HTR-8/SVneo (cell line): ENCODE measurements around the gene ZNF791.
A peak's percentile ranks its signal among the peaks of the same experiment; 100 is the strongest.
"Not testable (repeated sequence)": the region's sequence is repeated elsewhere in the genome, so short reads cannot be mapped to it uniquely, and the experiment has no call there.

Experiments
- DNase-seq: peaks from one replicate; pipeline ENCODE4 v3.0.0; 2011; ENCODE audit warnings: low spot score, mixed read lengths; ENCODE audit not compliant: insufficient read length
- FAIRE-seq: peaks from 2 replicates; lab custom pipeline; 2011; peaks lifted over from hg19 to GRCh38; lab: Jason Lieb, UNC

Gene ZNF791

DNA sequence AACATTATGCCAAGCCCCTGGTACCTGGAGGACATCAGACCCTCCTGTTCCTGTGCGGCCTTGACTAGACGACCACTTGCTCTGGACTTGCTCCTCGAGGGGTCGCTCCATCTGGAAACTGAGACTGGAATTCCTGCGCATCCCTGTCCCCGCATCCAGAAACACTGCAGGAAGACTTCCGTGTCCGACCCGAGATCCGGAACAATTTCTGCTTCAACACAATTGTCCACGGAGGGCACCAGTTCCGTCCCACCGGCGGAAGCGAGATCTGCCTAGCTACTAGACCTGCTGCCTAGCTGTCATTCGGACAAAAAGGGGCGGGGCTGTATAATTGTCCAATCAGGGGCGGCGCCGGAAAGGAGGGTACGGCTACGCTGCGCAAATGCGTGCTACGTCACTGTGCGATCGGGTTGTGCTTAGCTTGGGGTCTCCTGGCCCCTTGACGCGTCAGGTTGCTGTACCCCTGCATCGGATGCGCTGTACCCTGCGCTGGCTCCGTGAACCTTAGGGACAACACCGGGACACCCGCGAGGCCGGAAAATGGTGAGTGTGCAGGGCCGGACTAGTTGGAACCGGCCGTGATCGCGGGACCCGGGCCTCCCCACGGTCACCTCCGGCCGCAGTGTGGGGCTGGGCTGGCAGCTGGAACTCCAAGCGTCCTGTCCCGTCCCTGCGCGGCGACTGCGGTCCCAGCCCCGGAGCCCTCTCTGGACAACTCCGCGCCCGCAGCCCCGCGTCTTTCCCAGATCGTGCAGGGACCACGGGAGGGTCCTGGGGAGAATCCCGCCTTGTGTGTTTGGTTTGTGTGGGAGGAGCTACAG lies at the start of gene ZNF791, which contains the start of gene ZNF490:
Gene ZNF791 (plus strand): TSS at position 381 of the 821 bp plus-strand sequence. CDS start 160 bp downstream, at position 541.
Gene ZNF490 (minus strand): TSS at position 274 of the 821 bp plus-strand sequence. CDS start 133 bp downstream, at position 141.
- FAIRE-seq = peak; percentile 98

DNA sequence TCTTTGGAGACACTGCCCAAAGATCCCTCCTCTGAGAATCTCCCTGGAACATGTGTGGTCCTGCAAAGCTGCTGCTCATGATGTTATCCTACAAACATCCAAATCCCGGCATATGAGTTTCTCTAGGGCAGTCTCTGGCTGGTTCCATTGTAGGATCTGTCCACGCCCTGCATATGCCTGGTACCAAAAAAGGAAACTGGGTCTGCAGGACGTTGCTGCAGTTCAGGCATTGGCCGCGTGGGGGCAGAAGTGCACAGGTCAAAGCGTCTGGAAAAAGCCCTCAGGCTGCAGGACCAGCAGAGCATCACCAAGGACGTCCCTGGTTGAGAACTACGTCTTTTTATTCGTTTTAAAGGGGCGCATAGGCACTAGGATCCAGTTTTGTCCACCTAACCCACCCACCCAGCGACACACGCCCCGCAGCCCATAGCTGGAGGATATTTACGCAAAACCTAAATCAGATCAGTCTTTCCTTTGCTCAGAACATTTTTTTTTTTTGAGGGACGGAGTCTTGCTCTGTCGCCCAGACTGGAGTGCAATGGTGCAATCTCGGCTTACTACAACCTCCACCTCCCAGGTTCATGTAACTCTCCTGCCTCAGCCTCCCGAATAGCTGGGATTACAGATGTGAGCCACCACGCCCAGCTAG lies 46.6 kb upstream of the ZNF791 start:
- FAIRE-seq = peak; percentile 76
- DNase-seq = peak; percentile 91

More for the DNA sequence above, at the start of gene ZNF791, which contains the start of gene ZNF490:
- DNase-seq = peak; percentile 99

DNA sequence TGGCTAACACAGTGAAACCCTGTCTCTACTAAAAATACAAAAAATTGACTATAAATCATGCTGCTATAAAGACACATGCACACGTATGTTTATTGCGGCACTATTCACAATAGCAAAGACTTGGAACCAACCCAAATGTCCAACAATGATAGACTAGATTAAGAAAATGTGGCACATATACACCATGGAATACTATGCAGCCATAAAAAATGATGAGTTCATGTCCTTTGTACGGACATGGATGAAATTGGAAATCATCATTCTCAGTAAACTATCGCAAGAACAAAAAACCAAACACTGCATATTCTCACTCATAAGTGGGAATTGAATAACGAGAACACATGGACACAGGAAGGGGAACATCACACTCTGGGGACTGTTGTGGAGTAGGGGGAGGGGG lies 44.3 kb upstream of the ZNF791 start:
- FAIRE-seq, DNase-seq: not testable (repeated sequence)

DNA sequence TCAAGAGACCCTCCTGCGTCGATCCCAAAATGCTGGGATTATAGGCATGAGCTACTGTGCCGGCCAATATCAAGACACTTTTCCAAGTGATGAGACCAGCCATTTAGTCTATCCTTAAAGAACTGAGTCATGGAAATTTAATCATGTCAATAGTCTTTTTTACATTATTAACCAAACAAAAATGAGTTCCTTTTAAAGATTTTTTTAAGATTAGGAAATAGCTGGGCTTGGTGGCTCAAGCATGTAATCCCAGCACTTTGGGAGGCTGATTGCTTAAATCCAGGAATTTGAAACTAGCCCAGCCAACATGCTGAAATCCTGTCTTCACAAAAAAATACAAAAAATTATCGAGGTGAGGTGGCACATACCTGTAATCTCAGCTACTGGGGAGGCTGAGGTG lies 42.8 kb upstream of the ZNF791 start:
- FAIRE-seq = no peak

DNA sequence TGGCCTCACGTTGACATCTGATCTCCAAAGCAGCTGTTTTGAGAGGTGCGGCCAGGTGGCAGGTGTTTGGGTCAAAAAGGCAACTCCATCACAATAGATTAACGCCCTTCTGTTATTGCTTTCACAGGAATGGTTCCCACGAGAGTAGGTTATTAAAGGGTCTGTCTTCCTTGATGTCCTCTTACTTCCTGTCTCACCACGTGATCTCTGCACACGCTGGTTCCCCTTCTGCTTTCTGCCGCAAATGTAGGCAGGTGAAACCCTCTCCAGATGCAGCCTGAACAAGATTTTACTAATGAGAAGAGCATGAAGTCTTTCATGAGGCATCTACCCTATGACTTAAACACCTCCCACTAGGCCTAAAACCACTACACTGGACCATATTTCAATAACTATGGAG lies 36.7 kb upstream of the ZNF791 start:
- FAIRE-seq (no peak), DNase-seq (no peak)

More for the DNA sequence above, 42.8 kb upstream of the ZNF791 start:
- no peak for DNase-seq

DNA sequence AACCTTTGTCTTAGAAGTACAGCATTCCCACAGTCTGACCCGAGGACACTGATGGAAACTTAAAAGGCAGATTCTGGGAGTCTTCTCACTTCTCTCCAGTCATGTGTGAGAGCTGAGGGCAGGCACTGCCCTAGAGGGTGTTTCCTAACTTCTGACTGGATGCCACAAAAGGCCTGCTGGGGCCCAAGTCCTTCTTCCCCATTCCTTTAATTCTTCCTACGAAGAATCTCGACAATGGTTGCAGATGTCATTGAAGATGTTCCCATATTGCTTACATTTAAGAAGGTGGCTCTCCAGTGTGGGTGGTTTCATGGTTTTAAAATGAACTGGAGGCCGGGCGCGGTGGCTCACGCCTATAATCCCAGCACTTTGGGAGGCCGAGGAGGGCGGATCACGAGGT lies 32.1 kb upstream of the ZNF791 start:
- DNase-seq (no peak), FAIRE-seq (no peak)

DNA sequence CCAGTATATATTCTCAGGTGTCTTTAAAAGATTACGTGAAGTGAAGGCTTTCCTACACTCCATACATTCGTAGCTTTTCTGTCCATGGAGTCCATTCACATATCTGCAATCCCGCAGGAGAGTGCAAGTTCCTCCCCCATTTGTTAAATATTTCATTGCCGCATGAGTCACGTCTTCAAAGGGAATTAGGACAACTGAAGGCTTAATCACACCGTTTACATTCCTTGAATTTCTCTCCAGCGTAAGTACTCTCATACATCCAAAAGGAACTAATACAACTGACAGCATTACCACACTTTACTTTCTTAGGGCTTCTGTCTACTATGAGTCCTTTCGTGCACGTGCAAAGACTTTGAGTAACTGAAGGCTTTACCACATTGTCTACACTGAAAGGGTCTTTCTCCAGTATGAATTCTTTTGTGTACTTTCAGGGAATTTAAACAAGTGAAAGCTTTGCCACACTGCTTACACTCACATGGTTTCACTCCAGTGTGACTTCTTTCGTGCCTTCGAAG lies 30.5 kb upstream of the ZNF791 start:
- DNase-seq = peak; percentile 61
- peak; percentile 54 for FAIRE-seq

DNA sequence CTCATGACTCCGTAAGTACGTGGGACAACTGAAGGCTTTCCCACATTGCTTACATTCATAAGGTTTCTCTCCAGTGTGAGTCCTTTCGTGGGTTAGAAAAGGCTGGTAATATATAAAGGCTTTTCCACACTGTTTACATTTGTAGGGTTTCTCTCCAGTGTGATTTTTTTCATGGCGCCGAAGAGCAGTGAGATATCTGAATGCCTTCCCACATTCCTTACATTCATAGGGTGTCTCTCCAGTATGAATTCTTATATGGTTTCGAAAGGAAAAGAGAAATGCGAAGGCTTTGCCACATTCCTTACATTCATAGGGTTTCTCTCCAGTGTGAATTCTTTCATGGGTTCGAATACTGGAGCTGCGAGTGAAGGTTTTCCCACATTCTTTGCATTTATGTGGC lies 29.6 kb upstream of the ZNF791 start:
- no peak for DNase-seq
- no peak for FAIRE-seq

DNA sequence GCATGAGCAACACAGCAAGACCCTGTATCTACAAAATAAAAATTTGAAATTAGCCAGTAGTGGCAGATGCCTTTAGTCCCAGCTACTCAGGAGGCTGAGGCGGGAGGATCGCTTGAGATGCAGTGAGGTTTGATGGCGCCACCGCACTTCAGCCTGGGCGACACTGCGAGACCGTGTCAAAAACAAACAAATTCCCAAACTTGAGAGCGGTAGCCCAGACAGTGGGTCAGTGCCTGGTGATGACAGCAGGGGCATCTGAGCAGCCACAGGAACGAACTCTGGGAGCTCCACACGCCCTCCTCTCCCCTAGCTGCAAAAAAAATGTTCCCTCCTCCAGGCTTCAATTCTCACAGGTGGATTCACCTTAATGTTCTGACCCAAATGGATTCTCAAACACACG lies 14.2 kb upstream of the ZNF791 start:
- no peak for FAIRE-seq
- no peak for DNase-seq

DNA sequence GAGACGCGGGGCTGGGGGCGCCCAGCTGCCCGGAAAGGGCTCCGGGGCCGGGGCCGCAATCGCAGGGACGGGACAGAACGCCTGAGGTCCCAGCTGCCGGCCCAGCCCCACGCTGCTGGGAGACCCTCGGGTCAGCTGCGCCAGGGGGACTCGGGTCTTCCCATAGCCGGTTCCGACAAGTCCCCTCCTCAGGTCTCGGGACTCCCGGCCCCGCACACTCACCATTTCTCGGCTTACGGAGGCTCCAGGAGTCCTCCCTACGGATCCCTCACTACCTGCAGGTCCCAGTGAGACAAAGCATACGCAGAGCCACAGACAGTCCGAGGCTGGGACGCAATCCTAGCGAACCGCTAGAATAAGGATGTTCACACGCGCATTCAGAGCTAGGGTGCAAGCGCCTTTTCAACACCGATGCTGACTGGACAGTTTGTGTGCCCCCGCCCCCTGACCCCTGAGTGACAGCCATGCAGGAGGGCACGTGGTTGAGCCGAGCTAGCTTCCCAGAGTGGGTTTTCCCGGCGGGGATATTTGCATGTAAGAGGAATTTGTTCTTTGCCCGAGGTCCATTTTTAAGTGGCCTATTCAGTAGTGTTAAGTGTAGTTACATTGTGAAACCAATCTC lies 13.7 kb upstream of the ZNF791 start:
- FAIRE-seq = no peak
- DNase-seq = no peak

DNA sequence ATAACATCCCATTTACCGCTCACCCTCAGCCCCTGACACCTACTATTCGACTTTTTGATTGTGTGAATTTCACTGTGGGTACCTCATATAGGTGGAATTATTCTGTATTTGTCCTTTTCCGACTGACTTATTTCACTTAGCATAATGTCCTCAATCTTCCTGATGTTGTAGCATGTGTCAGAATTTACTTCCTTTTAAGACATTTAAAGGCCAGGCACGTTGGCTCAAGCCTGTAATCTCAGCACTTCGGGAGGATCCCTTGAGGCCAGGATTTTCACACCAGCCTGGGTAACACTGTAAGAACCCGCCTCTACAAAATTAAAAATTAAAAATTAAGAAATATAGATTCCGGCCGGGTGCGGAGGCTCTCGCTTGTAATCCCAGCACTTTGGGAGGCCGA lies 13.1 kb upstream of the ZNF791 start:
- FAIRE-seq (no peak), DNase-seq (no peak)

DNA sequence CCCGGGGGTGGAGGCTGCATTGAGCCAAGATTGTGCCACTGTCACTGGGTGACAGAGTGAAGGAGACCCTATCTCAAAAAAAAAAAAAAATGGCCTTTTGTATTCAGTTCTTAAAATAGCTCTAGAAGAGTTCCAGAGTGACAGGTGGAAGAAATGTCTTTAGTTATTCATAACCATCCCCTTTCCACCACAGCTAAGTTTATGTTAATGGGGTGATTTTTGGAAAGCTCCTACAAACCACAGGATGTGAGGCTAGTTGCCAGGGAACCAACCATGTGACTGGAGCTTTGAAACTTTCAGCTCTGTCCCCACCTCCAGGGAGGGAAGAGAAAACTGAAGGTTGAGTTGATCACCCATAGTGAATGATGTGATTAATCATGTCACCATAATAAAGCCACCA lies 7.0 kb upstream of the ZNF791 start:
- DNase-seq = no peak
- no peak for FAIRE-seq

DNA sequence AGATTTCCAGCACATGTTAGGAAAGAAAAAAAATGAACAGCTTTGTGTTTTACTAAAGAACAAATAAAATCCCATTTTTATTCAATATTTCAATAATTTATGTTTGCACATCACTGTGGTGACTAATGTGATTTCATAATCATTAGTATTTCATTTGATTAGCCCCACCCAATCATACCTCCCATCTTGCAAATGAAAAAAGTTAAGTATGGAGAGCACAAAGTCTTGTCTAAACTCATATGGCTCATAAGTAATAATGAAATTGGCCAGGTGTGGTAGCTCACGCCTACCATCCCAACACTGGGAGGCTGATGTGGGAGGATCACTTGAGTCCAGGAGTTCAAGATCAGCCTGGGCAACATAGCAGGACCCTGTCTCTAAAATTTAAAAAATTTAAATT lies 3.9 kb upstream of the ZNF791 start:
- no peak for FAIRE-seq
- DNase-seq = no peak

DNA sequence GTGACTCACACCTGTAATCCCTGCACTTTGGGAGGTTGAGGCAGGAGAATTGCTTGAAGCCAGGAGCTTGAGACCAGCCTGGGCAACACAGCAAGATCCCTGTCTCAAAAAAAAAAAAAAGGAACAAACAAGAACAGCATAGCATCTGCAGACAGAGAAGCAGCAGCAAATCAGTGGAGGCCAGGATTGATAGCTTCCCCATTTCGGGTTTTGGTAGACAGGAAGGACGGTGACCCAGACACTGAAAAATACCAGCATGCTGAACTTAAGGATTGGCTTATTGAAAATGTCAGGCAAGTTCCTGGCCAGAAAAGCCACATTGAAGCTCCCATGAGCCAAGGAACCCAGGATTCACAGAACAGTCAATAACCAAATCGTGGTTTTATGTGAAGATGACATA lies 3.1 kb upstream of the ZNF791 start:
- no peak for FAIRE-seq

DNA sequence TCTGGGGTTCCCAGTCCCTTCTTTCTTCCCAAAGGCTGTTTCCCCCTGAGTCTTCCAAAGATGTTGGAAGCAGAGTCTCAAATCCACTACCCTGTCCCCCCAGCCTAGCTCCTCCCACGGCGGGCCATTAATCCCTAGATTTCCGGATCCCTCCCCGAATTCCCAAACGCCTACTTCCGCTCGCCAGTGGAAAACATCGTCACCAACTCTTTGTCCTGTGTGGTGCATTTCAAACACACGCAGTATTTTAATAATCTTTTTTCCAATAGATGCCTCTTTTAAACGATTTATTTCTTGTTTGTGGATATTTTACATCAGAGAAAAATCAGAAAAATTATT lies 610 bp downstream of the ZNF791 start:
- FAIRE-seq = no peak
- peak; percentile 79 for DNase-seq

More for the DNA sequence above, 3.1 kb upstream of the ZNF791 start:
- no peak for DNase-seq

DNA sequence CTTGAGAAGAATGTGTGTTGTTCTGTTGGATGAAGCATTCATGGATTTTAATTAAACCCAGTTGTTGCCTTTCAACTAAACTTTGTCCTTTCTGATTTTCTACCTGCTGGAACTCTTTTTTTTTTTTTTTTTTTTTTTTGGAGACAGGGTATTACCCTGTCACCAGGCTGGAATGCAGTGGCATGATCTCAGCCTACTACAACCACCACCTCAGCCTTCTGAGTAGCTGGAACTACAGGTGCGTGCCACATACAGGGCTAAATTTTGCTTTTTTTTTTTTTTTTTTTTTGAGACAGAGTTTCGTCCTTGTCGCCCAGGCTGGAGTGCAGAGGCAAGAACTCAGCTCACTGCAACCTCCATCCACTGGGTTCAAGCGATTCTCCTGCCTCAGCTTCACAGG lies 6.9 kb downstream of the ZNF791 start:
- FAIRE-seq = no peak
- DNase-seq = no peak

DNA sequence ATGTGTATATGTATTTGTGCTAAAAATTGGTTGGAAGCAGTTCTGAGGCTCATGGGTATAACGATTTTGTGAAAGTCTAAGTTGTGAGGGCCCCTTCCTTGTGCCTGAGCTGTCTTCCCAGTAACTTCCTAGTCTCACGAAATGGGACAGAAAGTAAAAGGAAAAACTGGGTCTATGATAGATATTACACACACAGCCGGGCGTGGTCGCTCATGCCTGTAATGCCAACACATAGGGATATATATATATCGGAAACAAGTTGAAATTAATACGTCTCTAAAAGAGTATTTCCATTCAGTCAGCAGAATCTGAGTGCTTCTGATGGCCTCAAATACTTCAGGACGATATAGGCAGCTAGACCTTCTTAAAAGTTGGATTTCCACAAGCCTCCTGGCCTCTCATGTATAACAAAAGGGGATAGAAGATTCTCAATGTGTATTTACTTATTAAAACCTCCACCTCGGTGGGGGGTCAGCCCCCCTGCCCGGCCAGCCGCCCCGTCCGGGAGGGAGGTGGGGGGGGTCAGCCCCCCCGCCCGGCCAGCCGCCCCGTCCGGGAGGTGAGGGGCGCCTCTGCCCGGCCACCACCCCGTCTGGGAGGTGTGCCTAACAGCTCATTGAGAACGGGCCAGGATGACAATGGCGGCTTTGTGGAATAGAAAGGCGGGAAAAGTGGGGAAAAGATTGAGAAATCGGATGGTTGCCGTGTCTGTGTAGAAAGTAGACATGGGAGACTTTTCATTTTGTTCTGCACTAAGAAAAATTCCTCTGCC lies 10.7 kb downstream of the ZNF791 start:
- DNase-seq, FAIRE-seq: not testable (repeated sequence)

DNA sequence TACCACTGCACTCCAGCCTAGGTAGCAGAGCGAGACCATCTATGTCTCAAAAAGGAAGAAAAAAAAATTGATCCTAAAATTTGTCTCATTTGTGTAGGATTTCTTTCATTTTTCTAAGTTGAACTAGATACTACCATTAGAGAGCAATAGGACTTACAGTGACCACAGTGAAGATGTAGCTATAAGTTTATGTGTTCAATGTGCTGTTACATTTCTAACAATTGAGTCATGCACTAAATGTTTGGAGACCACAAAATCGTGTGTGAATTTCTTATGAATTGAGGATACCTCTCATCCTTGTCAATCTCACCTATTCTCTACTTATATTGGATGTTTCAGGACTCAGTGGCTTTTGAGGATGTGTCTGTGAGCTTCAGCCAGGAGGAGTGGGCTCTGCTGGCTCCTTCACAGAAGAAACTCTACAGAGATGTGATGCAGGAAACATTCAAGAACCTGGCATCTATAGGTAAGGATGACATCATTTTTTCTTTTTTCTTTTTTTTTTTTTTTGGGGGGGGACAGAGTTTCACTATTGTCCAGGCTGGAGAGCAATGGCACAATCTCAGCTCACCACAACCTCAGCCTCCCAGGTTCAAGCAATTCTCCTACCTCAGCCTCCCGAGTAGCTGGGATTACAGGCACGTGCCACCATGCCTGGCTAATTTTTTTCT lies 12.8 kb downstream of the ZNF791 start:
- no peak for DNase-seq
- no peak for FAIRE-seq

DNA sequence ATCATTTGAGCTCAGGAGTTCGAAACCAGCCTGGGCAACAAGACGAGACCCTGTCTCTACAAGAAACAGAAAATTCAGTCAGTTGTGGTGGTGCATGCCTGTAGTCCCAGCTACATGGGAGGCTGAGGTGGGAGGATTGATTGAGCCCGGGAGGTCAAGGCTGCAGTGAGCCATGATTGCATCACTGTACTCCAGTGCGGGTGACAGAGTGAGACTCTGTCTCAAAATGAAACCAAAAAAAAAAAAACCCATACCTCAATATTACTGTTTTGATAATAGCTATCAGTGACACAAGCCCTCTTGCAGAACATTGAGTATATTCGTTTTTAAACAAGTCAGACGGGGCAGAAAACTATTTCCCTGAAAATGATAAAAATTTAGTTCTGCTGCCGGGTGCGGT lies 16.2 kb downstream of the ZNF791 start:
- DNase-seq = no peak
- FAIRE-seq = no peak
